ENCODE results near the gene FCMR.

DNA sequence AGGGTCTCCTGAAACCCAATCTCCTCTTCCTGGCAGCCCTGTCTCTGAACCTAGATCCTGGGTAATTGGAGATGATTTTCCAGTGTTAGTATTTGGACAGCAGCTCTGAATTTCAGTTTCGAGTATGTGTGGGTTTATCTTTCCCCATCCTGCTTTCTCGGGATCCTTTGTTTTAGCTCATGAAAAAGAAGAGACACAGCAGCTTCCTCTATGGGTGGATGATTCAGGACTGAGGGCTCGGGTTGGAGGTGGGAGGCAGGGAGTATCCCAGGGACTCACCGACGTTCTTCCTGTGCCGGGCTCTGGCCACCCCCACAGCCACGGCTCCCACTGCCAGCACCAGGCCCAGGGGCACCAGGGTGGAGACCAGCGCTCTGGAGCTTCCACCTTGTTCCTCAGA is 10.4 kb upstream of the FCMR start:
- TF ChIP-seq, protein P1, sequence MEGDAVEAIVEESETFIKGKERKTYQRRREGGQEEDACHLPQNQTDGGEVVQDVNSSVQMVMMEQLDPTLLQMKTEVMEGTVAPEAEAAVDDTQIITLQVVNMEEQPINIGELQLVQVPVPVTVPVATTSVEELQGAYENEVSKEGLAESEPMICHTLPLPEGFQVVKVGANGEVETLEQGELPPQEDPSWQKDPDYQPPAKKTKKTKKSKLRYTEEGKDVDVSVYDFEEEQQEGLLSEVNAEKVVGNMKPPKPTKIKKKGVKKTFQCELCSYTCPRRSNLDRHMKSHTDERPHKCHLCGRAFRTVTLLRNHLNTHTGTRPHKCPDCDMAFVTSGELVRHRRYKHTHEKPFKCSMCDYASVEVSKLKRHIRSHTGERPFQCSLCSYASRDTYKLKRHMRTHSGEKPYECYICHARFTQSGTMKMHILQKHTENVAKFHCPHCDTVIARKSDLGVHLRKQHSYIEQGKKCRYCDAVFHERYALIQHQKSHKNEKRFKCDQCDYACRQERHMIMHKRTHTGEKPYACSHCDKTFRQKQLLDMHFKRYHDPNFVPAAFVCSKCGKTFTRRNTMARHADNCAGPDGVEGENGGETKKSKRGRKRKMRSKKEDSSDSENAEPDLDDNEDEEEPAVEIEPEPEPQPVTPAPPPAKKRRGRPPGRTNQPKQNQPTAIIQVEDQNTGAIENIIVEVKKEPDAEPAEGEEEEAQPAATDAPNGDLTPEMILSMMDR (IDR thresholded peaks at IDR 0.05; ENCODE audit: low read length) = no peak
- TF ChIP-seq EZH2 (optimal IDR thresholded peaks at IDR 0.05; ENCODE audit: low read depth, low read length) = no peak
- TF ChIP-seq EZH2phosphoT487 (IDR thresholded peaks at IDR 0.05; ENCODE audit: low read length) = no peak
